ENCODE results near the gene GPR141. TPM values are rescaled to one million over a fixed set of nuclear protein-coding genes. Genes with fewer than 3 reads are reported as not detected.

GPR141 gene, protein sequence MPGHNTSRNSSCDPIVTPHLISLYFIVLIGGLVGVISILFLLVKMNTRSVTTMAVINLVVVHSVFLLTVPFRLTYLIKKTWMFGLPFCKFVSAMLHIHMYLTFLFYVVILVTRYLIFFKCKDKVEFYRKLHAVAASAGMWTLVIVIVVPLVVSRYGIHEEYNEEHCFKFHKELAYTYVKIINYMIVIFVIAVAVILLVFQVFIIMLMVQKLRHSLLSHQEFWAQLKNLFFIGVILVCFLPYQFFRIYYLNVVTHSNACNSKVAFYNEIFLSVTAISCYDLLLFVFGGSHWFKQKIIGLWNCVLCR
- not detected in 2 replicates for total RNA-seq

DNA sequence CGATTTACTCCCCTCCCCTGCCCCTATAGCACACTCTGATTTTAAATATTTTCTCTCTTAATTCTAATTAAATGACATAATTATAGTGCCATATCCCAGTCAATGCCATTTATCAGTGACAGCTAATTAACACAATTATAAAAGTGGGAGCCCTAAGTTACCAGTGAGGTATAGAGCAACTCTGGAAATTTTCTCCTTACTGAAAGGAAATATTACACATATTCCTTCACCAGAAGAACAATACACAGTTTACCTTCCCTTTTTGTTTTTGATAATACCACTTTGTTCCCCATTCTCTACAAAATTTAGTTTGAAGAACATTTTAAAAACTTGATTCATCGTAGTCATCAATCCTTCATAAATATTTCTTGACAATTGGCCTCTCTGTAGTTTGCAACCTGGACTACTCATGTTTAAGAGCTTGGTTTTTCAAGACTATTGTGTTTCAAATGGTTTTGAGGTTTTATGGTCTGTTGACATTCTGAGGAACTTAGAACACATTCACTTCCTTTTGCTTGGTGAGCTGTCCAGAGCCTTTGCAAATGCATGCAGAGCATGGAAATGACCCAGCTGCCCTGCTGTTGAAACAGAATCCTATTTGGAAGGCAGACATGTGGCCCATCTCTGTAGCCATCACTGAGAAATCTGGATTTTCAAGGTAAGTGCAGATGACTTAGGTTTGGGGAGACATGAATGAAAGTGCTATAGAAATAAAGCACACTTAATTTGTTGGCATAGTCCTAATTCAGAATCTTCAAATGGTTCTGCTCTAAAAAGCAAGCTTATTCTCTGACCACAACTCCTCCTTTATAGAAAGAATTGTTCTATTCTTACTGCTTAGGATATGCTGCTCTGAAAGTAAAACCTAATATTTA lies at the start of gene GPR141:
Gene GPR141 (plus strand): TSS at position 521 of the 875 bp plus-strand sequence. CDS start 56,628 bp downstream, outside the sequence.

Other genes starting within 250 kb of the GPR141 start
- gene ELMO1, start 234.9 kb upstream of the GPR141 start, total RNA-seq, result 0.43 and 3.3 TPM in 2 replicates
- not detected in 2 replicates for gene NME8, start 164.8 kb downstream of the GPR141 start, total RNA-seq
- gene SFRP4, start 233.1 kb downstream of the GPR141 start, total RNA-seq, result 72.7 and 95.2 TPM in 2 replicates
- 43.8 and 113 TPM in 2 replicates for gene EPDR1, start 236.9 kb downstream of the GPR141 start, total RNA-seq

All from smooth muscle cell of the pulmonary artery (primary cell).